GM12874 (cell line): ENCODE results near the gene LSG1.

ENCODE experiments used
- CTCF ChIP-seq: IDR thresholded peaks from 2 replicates; pipeline ENCODE4 v1.5.1; 2011; ENCODE audit warnings: low read depth, mild to moderate bottlenecking, control low read depth, low read length, moderate library complexity; ENCODE audit not compliant: insufficient read depth

The LSG1 gene

GRCh38 chr3:194713299-194714136, 41.5 kb upstream of the LSG1 start:
- TF ChIP-seq CTCF: no peak

- TF ChIP-seq CTCF: no peak
Measured at GRCh38 chr3:194711913-194712312, 39.9 kb upstream of the LSG1 start.

GRCh38 chr3:194711286-194711685, 39.3 kb upstream of the LSG1 start:
- TF ChIP-seq CTCF: no peak

GRCh38 chr3:194707147-194707540, 35.2 kb upstream of the LSG1 start:
- TF ChIP-seq CTCF: no peak

GRCh38 chr3:194705761-194706160, 33.8 kb upstream of the LSG1 start:
- no peak for TF ChIP-seq CTCF

GRCh38 chr3:194705227-194705626, 33.2 kb upstream of the LSG1 start:
- no peak for TF ChIP-seq CTCF

GRCh38 chr3:194702545-194702944, 30.6 kb upstream of the LSG1 start:
- no peak for TF ChIP-seq CTCF
